Measurements from ENCODE around the gene MED12L.

Gene MED12L

DNA sequence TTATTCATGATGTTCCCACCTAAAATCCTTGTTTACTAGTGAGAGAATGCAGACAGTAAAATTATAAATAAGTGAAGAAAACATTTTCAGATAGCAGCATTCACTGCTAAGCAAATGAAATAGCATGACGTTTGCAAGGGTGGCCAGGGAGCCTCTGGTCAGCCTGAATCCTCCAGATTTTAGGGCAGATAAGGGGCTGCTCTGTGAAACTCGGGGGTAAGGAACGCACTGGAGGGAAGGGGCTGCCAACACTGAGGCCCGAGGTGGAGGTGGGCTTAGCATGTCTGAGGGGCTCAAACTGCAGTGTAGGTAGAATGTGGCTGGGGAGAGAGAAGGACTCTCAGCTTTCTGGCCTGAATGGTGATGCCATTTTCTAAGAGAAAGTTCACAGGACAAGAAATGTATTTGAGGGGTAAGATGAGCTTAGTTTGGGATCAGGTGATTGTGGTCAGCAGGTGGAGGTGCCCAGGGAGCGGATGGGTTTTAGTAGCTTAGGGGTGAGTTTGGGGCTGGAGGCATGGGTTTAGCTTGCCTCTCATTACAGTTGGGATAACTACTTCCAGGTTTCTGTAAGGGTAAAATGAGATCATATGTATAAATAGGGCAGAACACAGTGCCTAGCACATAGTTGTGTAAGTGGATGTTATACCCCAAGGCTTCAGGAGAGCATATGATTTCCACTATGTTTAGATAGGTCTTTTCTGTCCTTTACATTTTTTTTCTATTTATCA, 97.0 kb downstream of the MED12L start:
- no peak for DNase-seq

- DNase-seq, result no peak
Measured at GRCh38 chr3:151183265-151183671, 97.8 kb downstream of the MED12L start.

GRCh38 chr3:151191095-151191494, 105.6 kb downstream of the MED12L start:
- no peak for DNase-seq

DNA sequence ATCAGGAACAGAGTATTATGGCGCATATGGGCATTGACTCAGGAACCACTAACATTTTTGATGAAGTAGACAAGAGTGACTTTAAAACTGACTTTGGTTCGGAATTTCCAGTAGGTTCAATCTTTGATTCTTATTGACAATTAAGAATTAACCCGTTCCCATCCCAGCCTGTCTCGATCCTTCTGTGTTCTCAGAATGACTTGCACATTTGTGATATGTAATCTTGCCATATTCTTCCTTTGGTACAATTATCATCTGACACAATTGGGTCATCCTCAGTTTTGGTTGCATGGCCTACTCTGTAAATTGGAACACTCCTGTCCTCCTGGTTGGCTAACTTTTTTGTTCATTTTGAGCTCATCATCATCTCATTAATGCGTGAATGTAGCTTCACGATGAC, 107.1 kb downstream of the MED12L start:
- no peak for DNase-seq

DNA sequence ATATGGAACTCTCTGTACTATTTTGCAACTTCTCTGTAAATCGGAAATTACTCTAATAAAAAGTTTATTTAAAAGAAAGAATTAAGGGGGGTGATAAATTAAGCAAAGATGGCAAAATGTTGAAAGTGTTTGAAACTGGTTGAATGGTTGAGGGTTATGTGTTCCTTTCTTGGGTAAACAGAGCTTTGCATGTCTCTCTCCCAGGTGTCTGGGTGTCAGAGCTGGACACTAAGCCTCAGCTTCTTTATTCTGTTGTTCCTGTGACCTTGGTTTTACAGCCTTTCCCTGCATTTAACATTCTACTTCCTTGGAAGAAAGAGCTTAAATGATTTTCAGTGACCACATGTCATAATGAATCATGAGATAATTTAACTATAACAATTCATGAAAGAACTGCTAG, 110.4 kb downstream of the MED12L start:
- DNase-seq, result no peak

GRCh38 chr3:151196434-151196833, 111.0 kb downstream of the MED12L start:
- no peak for DNase-seq

DNA sequence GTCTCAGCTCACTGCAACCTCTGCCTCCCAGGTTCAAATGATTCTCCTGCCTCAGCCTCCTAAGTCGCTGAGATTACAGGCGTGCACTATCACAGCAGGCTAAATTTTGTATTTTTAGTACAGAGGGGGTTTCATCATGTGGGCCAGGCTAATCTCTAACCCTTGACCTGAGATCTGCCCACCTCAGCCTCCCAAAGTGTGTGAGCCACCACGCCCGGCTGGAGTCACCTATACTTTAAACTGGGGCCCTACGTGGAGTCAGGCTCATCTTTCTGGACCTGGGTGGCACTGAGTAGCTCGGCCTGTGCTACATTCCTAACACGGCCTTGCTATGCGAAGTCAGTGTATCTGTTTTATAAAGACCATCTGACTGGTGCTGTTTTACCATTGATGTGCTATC, 111.8 kb downstream of the MED12L start:
- DNase-seq, result no peak

DNA sequence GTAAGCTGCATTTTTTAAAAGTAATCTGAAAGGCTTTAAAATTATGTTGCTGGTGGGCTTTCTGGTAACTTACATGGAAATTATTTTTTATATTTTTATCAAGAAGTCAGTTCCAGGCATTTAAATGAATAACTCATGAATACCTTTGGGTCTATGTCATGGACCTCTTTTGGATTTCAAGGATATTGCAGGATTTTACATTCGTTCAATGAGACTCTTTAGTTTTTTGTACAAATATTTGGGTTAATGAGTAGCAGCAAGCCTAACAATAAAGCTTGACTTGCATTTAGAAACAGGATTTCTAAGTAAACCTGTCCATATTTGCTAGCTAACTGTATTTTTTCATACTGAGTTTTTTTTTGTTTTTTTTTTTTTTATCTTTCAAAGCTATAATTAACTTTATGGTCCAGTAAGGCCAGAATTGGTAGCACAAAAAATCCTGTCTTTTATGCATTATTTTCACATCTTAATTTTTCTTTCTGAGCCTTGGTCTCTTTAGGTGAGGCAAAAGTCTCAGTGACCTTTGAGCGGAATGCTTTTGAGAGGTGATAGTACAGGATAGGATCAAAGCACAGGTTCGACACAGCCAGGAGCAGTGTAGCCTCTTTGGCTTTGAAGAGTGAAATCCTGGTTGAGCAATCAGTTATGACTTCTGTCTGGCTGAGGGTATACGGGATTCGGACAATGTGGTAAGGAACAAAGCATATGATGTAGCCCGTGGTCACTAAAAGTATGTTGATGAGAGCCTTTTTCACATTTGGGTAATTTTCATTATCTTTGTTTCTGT, 112.7 kb downstream of the MED12L start:
- no peak for DNase-seq

DNA sequence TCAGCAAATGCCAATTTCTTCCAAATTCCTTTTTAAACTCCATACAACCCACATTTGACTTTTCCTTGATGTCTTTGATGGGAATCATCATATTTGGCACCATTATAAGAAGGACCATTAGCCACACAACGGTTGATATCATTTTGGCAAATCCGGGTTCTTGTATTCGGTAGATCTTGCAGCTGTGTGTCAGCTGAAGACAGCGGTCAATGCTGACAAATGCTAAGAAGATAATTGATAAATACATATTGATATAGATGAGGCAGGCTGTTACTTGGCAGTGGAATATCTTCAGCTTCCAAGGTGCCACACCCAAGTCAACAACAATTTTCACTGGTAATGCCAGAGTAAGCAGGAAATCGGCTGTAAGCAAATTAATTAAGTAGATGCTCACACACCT, 113.4 kb downstream of the MED12L start:
- DNase-seq, result no peak

- DNase-seq, result no peak
Measured at GRCh38 chr3:151199554-151200438, 114.3 kb downstream of the MED12L start.

DNA sequence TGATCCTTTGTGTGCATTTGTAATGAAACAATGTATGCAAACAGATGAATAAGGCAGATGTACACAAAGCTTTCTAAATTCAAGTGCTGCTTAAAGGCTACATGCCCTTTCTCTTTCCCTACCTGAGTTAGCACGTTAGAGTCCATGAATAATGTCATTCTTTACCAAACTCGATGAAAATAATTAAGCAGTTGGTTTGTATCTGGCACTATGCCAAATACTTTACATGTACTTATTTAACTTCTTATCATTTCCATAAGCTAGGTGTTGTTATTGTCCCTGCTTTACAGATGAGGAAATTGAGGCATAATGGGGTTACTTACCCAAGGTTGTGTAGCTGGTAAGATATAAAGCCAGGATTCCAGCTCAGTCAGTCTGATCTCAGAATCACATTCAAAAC, 115.1 kb downstream of the MED12L start:
- DNase-seq, result no peak

GRCh38 chr3:151201051-151201730, 115.7 kb downstream of the MED12L start:
- no peak for DNase-seq

DNA sequence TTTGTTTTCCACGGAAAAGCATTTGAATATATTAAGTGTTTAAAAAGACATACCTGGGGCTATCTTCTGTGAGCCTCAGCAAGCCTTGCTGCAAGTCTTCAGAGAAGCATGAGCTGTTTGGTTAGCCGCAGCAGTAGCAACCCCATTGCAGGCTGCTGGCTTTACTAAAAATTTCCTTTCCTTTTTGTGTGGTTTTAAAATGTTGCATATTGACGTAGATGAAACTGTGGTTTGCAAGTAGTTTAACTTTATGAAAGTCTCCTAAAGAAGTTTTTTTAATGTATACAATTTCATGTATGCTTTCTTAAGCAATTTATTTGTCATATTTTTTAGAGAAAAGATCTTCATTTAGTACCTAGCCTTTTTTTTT, 117.6 kb downstream of the MED12L start, which contains the start of gene GPR171:
TSS of gene GPR171 (minus strand) at position 166 of the 370 bp plus-strand sequence. CDS start 3,830 bp downstream, outside the sequence.
- peak; percentile 59 for DNase-seq

GRCh38 chr3:151204530-151205402, 119.3 kb downstream of the MED12L start:
- no peak for DNase-seq

- no peak for DNase-seq
Measured at GRCh38 chr3:151205482-151205881, 120.0 kb downstream of the MED12L start.

DNA sequence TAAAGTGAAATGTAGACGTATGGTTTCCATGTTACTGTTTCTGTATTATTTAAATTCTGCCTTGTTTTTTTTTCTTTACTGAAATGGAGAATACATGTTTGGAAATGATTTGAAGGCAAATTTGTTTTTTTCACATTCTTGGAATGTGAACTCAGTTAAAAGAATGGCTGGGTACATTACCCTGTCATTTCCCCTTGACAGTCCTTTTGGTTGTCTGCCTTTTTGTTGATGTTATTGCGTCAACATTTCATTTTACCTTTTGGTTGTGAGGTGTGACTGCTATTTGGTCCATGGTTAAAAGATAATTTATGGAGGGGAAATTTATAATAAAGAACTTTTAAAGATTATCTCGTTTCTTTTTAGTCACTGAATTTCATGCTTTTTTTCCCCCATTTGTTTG, 120.7 kb downstream of the MED12L start:
- no peak for DNase-seq

DNA sequence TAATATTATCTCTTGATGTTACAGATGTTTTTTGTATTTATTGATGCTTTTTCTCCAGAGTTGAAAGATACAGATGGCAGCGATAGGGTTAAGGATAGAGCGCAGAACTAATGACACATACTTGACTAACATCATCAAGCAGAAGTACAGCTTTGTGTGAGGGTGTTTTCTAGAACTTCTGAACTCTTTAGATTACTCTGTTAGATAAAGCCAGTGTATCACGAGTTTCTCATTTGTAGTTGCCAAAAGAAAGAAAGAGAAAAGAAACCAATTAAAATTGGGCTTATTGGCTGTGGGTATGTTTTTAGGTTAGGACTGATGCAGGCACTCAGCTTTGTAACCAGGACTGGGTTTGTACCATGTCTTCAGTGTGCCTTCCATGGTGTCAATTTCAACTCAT, 124.2 kb downstream of the MED12L start:
- no peak for DNase-seq

DNA sequence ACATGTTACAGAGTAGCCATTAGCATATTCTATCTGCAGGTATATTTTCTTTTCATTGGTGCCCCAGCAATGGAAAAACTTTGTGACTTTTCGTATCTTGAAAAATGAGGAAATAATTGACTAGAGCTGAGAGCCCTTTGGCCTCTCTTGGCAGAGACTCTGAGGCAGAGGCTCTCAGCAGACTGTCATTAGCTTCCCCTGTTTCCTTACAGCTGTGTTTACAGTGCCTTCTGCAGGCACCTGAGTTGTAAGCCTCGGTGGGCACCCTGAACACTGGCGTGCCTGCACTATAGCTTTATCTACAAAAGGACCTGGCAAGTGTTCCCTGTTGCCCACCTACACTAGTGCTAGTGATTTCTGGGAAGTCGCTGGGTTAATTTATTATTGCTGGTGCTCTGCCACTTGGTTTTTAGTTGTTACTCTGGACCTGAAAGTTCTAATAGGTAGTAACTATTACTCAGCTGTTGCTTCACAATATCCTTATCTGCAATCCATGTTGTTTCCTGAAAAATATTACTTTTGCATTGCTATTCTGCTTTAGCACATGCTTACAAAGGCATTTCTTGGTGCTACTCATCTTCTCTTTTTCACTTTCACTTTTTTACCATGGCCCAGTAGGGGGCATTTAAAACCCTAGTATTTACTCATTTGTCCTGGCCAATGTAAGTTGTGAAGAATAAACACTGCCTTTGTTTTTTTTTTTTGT, 125.4 kb downstream of the MED12L start:
- DNase-seq, result no peak

DNA sequence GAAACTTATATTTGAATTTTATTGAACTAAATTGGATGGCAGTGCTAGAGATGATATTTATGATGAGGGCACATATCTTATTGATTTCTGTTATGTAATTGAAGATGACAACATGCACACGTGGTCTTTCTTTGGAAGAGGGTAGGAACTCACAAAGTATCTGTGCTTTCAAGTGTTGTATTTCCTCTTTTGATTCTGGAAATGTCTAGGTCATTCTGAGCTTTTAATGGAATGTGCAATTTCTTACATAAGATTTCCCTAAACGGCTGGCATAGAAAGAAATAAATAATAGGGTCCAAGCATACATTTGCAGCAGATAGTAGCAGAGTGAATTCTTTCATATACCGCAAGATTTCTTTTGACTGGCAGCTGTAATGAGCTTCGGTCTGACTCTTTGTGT, 127.7 kb downstream of the MED12L start:
- DNase-seq, result no peak

- no peak for DNase-seq
Measured at GRCh38 chr3:151213881-151214280, 128.4 kb downstream of the MED12L start.

GRCh38 chr3:151214459-151214858, 129.0 kb downstream of the MED12L start:
- DNase-seq, result no peak

Measured in activated CD8-positive, alpha-beta memory T cell treated with anti-CD3 and anti-CD28 coated beads, Interleukin-2, amount 50 U/mL, for 4 hours (primary cell).